C4-2B (cell line): ENCODE results near the gene TLE3.

Experiments
- ZFX ChIP-seq: fragments of 450-650 bp; IDR thresholded peaks from 2 replicates; pipeline ENCODE4 v1.6.1; 2017
- TF ChIP-seq, protein P1 (sequence below): fragments of 450-650 bp; conservative IDR thresholded peaks from 2 replicates; pipeline ENCODE4 v1.5.1; 2017; ENCODE audit warnings: mild to moderate bottlenecking

DNA sequence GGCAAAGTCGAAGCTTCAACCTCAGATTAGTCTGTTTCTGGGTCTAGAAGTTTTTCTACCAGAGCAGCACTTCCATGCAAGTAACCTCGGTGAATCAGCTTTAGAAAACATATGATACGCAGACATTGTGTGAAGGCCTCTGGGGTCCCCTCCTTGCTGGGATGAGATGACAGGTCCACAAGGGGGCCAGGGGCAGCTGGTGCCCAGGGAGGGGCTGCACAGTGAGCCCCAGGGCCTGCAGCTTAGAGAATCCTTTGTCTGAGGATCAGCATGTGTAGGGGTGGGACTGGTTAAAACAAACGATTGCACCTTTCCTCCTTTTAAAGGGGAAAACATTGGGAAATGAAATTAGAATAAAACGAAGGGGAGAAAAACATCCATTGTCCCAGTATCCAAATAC lies 47.5 kb upstream of the TLE3 start:
- TF ChIP-seq, protein P1, sequence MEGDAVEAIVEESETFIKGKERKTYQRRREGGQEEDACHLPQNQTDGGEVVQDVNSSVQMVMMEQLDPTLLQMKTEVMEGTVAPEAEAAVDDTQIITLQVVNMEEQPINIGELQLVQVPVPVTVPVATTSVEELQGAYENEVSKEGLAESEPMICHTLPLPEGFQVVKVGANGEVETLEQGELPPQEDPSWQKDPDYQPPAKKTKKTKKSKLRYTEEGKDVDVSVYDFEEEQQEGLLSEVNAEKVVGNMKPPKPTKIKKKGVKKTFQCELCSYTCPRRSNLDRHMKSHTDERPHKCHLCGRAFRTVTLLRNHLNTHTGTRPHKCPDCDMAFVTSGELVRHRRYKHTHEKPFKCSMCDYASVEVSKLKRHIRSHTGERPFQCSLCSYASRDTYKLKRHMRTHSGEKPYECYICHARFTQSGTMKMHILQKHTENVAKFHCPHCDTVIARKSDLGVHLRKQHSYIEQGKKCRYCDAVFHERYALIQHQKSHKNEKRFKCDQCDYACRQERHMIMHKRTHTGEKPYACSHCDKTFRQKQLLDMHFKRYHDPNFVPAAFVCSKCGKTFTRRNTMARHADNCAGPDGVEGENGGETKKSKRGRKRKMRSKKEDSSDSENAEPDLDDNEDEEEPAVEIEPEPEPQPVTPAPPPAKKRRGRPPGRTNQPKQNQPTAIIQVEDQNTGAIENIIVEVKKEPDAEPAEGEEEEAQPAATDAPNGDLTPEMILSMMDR = no peak
- no peak for TF ChIP-seq ZFX
